HUES48 (cell line): ENCODE measurements around the gene ERH.
"Not testable (repeated sequence)": the region's sequence is repeated elsewhere in the genome, so short reads cannot be mapped to it uniquely, and the experiment has no call there.

Experiments
- H3K27ac ChIP-seq: one replicate; pipeline ENCODE4 v1.7.0; 2013; ENCODE audit warnings: low read depth, low read length, inconsistent platforms
- H3K27me3 ChIP-seq: 2 replicates; pipeline ENCODE4 v1.6.1; 2013; ENCODE audit warnings: mild to moderate bottlenecking, low read length; ENCODE audit not compliant: control insufficient read depth, insufficient read depth
- H3K36me3 ChIP-seq: 2 replicates; pipeline ENCODE4 v1.6.1; 2013; ENCODE audit warnings: low read length; ENCODE audit not compliant: control insufficient read depth, insufficient read depth
- H3K4me1 ChIP-seq: 2 replicates; pipeline ENCODE4 v1.6.1; 2013; ENCODE audit warnings: mild to moderate bottlenecking, low read length; ENCODE audit not compliant: control insufficient read depth, insufficient read depth
- H3K4me3 ChIP-seq: 2 replicates; pipeline ENCODE4 v1.5.1; 2013; ENCODE audit warnings: mild to moderate bottlenecking, low read depth, low read length
- H3K9ac ChIP-seq: 2 replicates; pipeline ENCODE4 v1.6.1; 2013; ENCODE audit warnings: mild to moderate bottlenecking, low read depth, low read length, moderate library complexity
- H3K9me3 ChIP-seq: 2 replicates; pipeline ENCODE4 v1.6.1; 2013; ENCODE audit warnings: low read length; ENCODE audit not compliant: control insufficient read depth, insufficient read depth

Gene ERH

DNA sequence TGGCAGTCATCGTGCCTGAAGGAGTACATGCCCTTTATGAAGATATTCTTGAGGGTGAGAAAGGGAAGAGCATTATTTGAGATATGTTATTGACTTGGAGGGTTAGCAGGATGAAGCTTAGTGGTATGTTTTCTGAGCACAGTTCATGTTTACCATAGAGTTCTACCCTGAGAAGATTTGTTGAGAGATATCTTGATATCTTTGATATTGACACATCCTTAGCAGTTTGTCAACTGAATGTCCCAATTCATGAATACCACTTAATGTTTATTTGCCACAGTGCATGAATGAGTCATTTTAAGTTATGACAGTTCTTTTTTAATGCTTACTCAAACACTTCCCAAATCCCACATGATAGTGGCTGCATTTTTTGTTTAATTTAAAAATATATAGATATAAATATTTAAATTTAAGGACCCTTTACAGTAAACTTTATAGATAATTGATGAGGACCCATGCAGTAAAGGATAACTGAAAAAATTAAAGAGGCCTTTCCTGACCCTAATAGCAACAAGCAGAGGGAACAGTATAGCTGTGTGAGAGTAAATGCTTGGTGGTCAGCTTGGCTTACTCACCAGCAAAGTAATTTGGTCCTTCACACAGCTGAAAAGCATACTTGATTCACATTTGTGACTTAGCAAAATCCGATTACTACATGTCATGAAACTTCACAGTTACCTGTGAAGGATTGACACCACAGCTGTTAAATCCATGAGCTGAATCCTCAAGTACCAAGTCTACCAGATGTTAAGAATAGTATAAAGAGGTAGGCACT lies 26.2 kb upstream of the ERH start:
- peaks cover 34% of the 10 kb centered on the region; the same call in 1 of the 2 replicates for H3K36me3 ChIP-seq
- H3K27me3 ChIP-seq = no peaks in the 10 kb centered on the region
- no peak overlapping the region for H3K4me3 ChIP-seq
- H3K9ac ChIP-seq = no peak overlapping the region
- H3K27ac ChIP-seq = no peak overlapping the region
- peaks cover 3% of the 10 kb centered on the region; the same call in 1 of the 2 replicates for H3K9me3 ChIP-seq
- no peaks in the 10 kb centered on the region for H3K4me1 ChIP-seq

DNA sequence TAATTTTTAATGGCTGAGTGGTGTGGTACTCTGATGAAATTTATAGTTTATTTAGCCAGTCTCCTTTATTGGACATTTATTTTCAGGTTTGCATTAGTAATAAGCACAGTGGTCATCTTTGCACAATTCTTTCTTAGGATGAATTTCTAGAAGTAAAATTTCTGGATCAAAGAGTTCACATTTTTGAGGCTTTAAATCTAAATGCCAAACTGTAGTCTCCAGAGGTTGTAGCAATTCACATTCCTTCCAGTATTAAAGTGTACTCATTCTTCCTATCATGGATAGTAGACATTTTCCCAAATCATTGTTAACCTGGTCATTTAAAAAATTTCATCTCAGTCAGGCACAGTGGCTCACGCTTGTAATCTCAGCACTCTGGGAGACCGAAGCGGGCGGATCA lies 25.2 kb upstream of the ERH start:
- H3K27me3 ChIP-seq = no peaks in the 10 kb centered on the region
- H3K9ac ChIP-seq = no peak overlapping the region
- H3K4me1 ChIP-seq = no peaks in the 10 kb centered on the region
- H3K4me3 ChIP-seq = no peak overlapping the region
- peaks cover 34% of the 10 kb centered on the region; the same call in 1 of the 2 replicates for H3K36me3 ChIP-seq
- H3K27ac ChIP-seq = no peak overlapping the region
- H3K9me3 ChIP-seq = peaks cover 3% of the 10 kb centered on the region; the same call in 1 of the 2 replicates

DNA sequence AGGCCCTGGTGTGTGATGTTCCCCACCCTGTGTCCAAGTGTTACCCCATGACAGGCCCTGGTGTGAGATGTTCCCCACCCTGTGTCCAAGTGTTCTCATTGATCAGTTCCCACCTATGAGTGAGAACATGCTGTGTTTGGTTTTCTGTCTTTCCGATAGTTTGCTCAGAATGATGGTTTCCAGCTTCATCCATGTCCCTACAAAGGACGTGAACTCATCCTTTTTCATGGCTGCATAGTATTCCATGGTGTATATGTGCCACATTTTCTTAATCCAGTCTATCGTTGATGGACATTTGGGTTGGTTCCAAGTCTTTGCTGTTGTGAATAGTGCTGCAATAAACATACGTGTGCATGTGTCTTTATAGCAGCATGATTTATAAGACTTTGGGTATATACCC lies 18.0 kb upstream of the ERH start:
- H3K4me3 ChIP-seq, H3K9ac ChIP-seq, H3K4me1 ChIP-seq, H3K27ac ChIP-seq, H3K36me3 ChIP-seq, H3K27me3 ChIP-seq, H3K9me3 ChIP-seq: not testable (repeated sequence)

DNA sequence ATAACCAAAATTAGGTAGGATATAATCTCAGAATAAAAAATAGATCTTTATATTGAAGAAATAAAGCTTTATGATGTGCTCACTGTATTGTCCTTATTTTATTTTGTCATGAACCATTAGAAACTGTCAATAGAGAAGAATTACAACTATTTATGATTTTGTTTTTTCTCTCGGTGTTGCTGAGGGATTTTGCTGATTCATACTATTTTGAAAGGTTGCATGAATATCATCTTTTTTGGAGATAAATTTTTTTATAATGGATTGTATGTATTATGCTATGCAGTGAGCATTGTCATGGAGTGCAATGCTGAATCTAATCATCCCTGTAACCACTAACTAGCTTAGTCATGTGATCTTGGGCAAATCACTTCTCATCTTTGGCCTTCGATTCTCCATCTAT lies 15.4 kb upstream of the ERH start:
- Histone ChIP-seq H3K9me3 (no peaks in the 10 kb centered on the region), H3K27ac (no peak overlapping the region), H3K9ac (no peak overlapping the region), H3K4me3 (no peak overlapping the region), H3K4me1 (no peaks in the 10 kb centered on the region), H3K27me3 (no peaks in the 10 kb centered on the region), H3K36me3 (no peaks in the 10 kb centered on the region)

DNA sequence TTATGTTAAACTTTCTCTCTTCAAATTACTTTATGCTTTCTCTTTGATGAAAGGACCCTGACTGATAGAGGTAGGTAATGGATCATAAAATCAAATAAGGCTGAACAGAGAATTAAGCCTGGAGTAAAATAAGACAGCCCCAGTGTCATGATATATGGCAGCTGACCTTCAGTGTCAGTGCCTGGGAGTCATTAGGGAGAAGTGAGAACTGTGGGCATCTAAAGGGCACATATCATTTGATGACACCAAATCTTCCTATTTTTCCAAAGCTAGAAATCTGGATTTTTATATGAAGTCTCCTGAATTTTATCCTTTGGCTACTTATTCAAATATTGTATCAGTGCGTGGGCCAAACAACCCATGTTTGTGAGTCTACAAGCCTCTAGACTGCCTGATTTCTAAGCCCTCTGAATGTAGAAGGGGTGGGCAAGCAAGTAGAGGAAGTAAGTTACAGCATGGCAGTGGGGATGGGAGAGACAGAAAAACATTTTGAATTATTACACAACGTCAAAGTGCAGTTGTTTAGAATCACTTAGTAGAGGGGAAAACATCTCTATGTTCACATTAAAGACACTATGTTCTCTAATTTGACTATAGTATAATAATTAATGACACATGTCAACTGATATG lies 10.3 kb upstream of the ERH start:
- no peaks in the 10 kb centered on the region for H3K27me3 ChIP-seq
- H3K27ac ChIP-seq = no peak overlapping the region
- no peaks in the 10 kb centered on the region; the same call in 1 of the 2 replicates for H3K36me3 ChIP-seq
- H3K9me3 ChIP-seq = no peaks in the 10 kb centered on the region
- H3K4me1 ChIP-seq = no peaks in the 10 kb centered on the region
- H3K9ac ChIP-seq = no peak overlapping the region
- no peak overlapping the region for H3K4me3 ChIP-seq

DNA sequence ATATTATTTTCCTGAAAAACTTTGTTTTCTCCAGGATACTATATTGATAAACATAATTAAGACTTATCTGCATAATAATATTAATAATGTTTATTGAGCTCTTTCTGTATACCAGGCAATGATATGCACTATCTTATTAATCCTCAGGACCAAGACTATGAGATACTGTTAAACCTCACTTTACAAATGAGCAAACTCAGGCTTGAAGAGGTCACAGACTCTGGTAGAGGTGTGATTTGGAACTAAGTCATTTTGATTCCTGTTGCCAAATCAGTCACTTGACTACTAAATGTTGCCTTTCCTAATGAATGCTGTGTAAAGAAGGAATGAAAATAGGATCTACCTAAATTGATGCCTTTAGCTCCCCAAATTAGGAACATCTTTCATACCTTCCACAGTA lies 7.7 kb upstream of the ERH start:
- no peaks in the 10 kb centered on the region; the same call in 1 of the 2 replicates for H3K36me3 ChIP-seq
- no peaks in the 10 kb centered on the region for H3K9me3 ChIP-seq
- no peak overlapping the region for H3K4me3 ChIP-seq
- H3K27me3 ChIP-seq = no peaks in the 10 kb centered on the region
- H3K27ac ChIP-seq = no peak overlapping the region
- no peak overlapping the region for H3K9ac ChIP-seq
- H3K4me1 ChIP-seq = peaks cover 3% of the 10 kb centered on the region; the same call in 1 of the 2 replicates

DNA sequence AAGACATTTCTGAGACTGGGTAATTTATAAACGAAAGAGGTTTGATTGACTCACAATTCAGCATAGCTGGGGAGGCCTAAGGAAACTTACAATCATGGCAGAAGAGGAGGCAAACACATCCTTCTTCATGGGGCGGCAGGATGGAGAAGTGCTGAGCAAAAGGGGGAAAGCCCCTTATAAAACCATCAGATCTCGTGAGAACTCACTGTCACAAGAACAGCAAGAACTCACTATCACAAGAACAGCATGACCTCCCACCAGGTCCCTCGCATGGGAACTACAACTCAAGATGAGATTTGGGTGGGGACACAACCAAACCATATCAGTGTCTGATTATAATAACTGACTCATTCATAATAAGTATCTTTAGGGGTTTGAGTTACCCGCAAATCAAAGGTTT lies 6.8 kb upstream of the ERH start:
- Histone ChIP-seq H3K27ac (no peak overlapping the region), H3K4me1 (peaks cover 3% of the 10 kb centered on the region; the same call in 1 of the 2 replicates), H3K9me3 (no peaks in the 10 kb centered on the region), H3K27me3 (no peaks in the 10 kb centered on the region), H3K4me3 (no peak overlapping the region), H3K36me3 (no peaks in the 10 kb centered on the region; the same call in 1 of the 2 replicates), H3K9ac (no peak overlapping the region)

DNA sequence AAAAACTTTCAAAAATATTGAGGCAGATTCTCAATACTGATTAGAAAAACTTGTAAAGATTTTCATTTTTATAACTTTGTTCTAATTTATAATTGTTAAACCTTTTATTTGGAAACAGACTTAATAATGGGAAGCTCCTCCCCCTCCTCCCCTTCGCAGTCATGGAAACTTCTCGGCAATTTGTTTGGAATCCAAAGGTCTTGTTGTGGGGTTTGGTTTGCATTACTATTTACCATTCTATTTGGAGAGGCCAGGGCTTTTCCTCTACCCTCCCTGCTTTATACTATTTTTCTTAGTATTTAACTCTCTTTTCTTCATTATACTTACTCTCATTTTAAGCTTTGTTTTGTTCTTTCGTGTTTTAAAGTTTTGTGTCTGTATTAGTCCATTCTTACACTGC lies 6.4 kb upstream of the ERH start:
- Histone ChIP-seq H3K27ac (no peak overlapping the region), H3K27me3 (no peaks in the 10 kb centered on the region), H3K9me3 (no peaks in the 10 kb centered on the region), H3K4me1 (peaks cover 4% of the 10 kb centered on the region), H3K36me3 (no peaks in the 10 kb centered on the region; the same call in 1 of the 2 replicates), H3K9ac (no peak overlapping the region), H3K4me3 (no peak overlapping the region)

DNA sequence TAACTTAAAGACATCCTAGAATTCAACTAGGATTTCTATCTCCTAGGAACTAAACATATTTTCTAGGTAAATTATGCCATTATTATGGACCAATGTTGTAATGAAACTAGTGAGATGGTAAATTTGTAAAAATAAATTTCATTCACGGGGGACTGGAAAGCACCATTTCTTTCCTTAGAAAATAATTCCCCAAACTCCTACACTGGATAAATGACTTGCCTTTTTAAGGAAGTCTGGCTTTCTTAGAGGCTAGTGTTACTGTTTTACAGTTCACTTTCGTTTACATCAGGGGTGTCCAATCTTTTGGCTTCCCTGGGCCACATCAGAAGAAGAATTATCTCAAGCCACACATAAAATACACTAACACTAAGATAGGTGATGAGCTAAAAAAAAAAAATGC lies 3.7 kb upstream of the ERH start:
- peaks cover under 1% of the 10 kb centered on the region for H3K36me3 ChIP-seq
- H3K27me3 ChIP-seq = no peaks in the 10 kb centered on the region
- H3K9me3 ChIP-seq = no peaks in the 10 kb centered on the region
- no peak overlapping the region for H3K4me3 ChIP-seq
- H3K27ac ChIP-seq = no peak overlapping the region
- peaks cover 11% of the 10 kb centered on the region for H3K4me1 ChIP-seq
- H3K9ac ChIP-seq = no peak overlapping the region

DNA sequence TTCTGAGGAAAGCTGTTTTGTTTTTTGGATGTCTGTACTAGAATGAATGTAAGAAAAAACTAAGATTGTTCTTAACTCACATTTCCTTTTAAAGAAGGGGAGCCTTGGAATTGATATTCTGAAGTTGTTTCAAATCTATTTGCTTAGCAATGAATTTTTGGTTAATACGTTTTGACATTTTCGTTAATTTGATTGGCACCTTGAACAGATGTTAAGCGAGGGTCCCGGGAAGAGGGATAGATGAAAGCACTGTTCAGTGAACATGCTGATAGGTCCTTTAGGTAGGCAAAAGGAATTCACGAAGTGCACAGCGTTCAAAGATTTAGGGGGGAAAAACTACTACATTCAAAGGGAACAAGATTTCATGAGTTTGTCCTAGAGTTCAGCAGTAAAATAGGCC lies 2.1 kb upstream of the ERH start:
- Histone ChIP-seq H3K4me3 (peak overlapping the region; percentile 95), H3K27me3 (no peaks in the 10 kb centered on the region), H3K9me3 (no peaks in the 10 kb centered on the region), H3K9ac (no peak overlapping the region), H3K4me1 (peaks cover 15% of the 10 kb centered on the region), H3K36me3 (peaks cover 16% of the 10 kb centered on the region), H3K27ac (no peak overlapping the region)

DNA sequence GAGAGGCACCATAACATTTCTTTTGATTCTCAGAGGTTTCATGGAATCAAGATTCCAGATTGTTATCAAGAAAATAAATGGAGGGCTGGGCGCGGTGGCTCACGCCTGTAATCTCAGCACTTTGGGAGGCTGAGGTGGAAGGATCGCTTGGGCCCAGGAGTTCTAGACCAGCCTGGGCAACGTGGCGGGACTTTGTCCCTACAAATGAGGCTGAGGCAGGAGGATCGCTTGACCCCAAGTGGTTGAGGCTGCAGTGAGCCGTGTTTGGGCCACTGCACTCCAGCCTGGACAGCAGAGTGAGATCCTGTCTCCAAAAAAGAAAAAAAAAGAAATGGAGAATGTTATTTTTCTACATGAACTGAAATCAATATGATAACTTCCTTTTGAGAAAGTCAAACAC lies 1.7 kb upstream of the ERH start:
- Histone ChIP-seq H3K9me3 (no peaks in the 10 kb centered on the region), H3K36me3 (peaks cover 20% of the 10 kb centered on the region), H3K4me3 (peak overlapping the region; percentile 95), H3K27me3 (no peaks in the 10 kb centered on the region), H3K9ac (no peak overlapping the region), H3K4me1 (peaks cover 15% of the 10 kb centered on the region), H3K27ac (no peak overlapping the region)
